Stimulated activated CD4-positive, alpha-beta T cell treated with anti-CD3 and anti-CD28 coated beads, TNF-alpha, amount 100 ng/mL, for 24 hours (primary cell): ENCODE data around the gene L3MBTL2.

ENCODE experiments used
- DNase-seq, 3 experiments: peaks; one replicate each; pipeline ENCODE4 v3.0.0-alpha.2; 2020; ENCODE audit warnings: low read depth in 3 of 3

The L3MBTL2 gene

DNA sequence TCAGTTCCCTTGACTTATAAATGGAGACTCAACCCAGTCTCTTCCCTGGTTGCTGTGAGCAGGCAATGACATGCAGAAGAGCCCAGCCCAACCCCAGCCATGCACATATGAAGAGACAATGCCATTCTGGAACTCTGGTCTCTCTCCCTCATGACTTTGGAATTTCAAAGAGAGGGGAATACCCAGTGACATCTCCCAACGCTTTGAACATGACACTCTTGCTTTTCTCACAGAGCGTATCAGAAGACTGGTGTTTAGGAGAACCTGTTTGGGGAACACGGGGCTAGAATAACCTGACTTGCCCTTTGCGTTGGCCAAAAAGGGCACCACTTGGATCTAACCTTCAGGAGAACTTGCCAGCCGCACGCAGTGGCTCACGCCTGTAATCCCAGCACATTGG, 68.0 kb downstream of the L3MBTL2 start:
- DNase-seq = no peak

DNA sequence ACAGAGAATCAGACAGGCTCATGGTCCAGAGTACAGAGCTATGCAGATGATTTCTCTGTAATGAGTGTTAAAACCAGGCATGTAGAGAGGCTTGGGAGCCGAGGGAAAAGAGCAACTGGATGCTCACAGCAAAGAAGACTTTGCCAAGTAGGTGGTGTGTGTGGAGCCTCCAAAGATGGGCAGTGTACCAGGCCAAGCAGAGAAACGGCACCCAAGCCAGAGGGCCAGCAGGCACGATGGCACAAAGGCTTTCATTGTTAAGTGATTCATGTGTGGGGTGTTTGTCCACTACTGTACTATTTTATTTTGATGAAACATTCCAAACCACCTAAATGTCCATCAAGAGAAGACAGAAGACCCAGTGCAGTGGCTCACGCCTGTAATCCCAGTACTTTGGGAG, 69.7 kb downstream of the L3MBTL2 start:
- no peak for DNase-seq

DNA sequence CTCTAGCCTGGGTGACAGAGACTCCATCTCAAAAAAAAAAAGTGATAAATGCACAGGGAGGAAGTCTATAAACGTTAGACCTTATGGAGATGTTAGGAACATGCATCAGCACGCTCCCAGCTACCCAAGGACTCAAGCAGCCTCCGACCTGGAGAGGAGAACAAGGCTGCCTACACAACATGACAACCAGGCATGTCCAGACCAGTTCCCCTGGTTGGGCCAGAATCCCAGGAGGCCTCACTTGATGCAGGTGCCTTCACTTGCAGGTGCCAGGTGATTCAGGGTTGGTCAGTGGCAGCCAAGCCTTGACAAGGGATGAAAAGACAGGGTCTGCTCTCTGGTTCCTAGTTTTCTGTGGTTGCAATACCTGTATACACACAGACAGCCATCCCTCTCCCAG, 75.0 kb downstream of the L3MBTL2 start:
- DNase-seq = no peak

DNA sequence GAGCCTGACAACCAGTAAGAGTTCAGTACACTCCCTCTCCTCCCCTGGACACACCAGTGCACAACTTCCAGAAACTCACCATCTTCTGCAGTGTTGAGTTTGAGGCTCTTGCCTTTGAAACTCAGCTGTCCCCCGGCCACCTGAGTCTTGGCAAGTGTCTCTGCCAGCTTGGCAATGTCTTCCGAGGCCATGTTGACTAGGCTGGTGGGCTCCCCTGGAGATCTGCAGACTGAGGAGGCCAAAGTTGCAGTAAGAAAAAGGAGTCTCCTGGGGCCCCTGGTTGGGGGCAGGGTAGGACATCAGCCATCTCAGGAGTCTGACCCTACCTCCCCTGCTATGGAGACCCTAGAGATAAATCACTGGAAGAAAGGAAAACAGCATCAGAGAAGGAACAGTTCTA, 75.7 kb downstream of the L3MBTL2 start:
- DNase-seq = no peak
